22Rv1 (cell line): ENCODE measurements around the gene SEC14L5.

Source experiments
- H3K27ac ChIP-seq: fragments of 450-650 bp; 2 replicates; pipeline ENCODE4 v1.5.1; 2017
- CTCF ChIP-seq: fragments of 450-650 bp; IDR thresholded peaks from 2 replicates; pipeline ENCODE4 v1.5.1; 2017; ENCODE audit warnings: mild to moderate bottlenecking
- ZFX ChIP-seq: fragments of 450-650 bp; IDR thresholded peaks from 2 replicates; pipeline ENCODE4 v1.6.1; 2017; ENCODE audit warnings: antibody characterized with exemption, borderline replicate concordance

SEC14L5 gene

GRCh38 chr16:4957720-4958509 lies at the start of gene SEC14L5:
Gene SEC14L5 (plus strand): TSS chr16:4958330. CDS start chr16:4959324, 994 bp downstream.
- peak within 1 kb of the TSS; percentile 91 for H3K27ac ChIP-seq
- TF ChIP-seq CTCF = peak; percentile 43
- TF ChIP-seq ZFX = no peak

DNA sequence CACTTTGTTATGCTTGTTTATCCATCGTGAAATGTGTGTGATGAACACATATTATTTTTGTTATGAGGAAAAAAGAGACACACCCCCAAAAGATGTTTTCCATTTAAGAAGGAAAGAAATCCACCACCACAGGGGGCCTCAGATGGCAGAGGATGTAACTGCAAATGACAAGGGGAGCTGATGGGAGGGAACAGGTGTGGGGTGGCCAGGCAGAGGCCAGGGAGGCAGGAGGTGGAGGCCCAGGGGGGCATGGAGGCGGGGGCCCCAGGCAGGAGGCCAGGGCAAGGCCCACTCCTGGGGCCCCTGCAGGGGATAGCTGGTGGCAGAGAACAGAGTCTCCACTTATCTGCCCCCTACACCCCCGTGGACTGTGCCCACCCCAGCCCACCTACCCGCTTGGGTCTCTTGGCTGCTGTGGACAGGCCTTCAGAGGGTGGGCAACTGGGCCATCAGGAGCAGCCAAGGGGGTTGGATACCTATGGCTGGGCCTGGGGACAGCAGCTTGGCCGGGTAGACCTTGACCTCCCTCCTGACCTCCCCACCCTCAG lies 49.2 kb upstream of the SEC14L5 start:
- no peak overlapping the region for H3K27ac ChIP-seq
- no peak for TF ChIP-seq ZFX
- no peak for TF ChIP-seq CTCF

- no peak overlapping the region for H3K27ac ChIP-seq
- TF ChIP-seq CTCF = no peak
- no peak for TF ChIP-seq ZFX
Observed at GRCh38 chr16:4909825-4910224, 48.3 kb upstream of the SEC14L5 start.

DNA sequence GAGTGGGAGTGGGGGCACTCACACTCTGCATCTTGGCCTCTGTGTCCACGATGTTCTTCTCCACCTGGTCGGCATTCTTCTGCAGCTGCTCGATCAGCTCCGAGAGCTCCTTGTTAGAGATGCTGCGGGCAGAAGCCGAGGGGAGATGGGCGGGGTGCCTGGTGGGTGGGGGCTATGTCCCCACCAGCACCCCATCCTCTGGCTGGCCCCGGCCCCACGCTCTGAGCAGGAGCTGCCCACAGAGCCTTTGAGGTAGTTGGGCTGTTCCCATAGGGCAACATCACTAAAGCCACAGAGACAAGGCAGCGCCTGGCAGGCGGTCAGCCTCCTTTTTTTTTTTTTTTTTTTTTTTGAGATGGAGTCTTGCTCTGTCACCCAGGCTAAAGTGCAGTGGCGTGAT lies 47.3 kb upstream of the SEC14L5 start:
- no peak overlapping the region for H3K27ac ChIP-seq
- no peak for TF ChIP-seq CTCF
- no peak for TF ChIP-seq ZFX

GRCh38 chr16:4911970-4912386 lies 46.2 kb upstream of the SEC14L5 start:
- H3K27ac ChIP-seq = no peak overlapping the region
- no peak for TF ChIP-seq CTCF

- TF ChIP-seq ZFX (no peak), CTCF (no peak)
- no peak overlapping the region for H3K27ac ChIP-seq
Observed at GRCh38 chr16:4913130-4913773, 44.9 kb upstream of the SEC14L5 start.
